Esophagus muscularis mucosa (tissue), 4 donors: ENCODE data around the gene TBC1D16. TPM values are rescaled to one million over a fixed set of nuclear protein-coding genes. Genes with fewer than 3 reads are reported as not detected.

ENCODE experiments used
- DNase-seq: peaks from one replicate; pipeline ENCODE4 v3.0.0-alpha.2; 2017; ENCODE audit errors: extremely low spot score
- H3K27ac ChIP-seq, 4 donors: fragments of 200-600 bp; sonication (generic); replicated peaks in 1 of 4; 1 replicate in 3 of 4; 2 replicates in 1 of 4; pipeline ENCODE4 v1.5.1; 2016 to 2019; ENCODE audit warnings: mild to moderate bottlenecking in 1 of 4
- H3K27me3 ChIP-seq, 4 donors: fragments of 200-600 bp; sonication (generic); one replicate each; pipeline versions ENCODE4 v1.5.1 to v1.6.0; 2016 to 2019
- H3K36me3 ChIP-seq, 4 donors: fragments of 200-600 bp; sonication (generic); one replicate each; pipeline ENCODE4 v1.5.1; 2016 to 2019
- H3K4me1 ChIP-seq, 4 donors: fragments of 200-600 bp; sonication (generic); one replicate each; pipeline ENCODE4 v1.5.1; 2016 to 2019
- H3K4me3 ChIP-seq, 4 donors: fragments of 200-600 bp; sonication (generic); 1 replicate in 2 of 4; 2 replicates in 2 of 4; pipeline ENCODE4 v1.5.1; 2016 to 2019; ENCODE audit warnings: mild to moderate bottlenecking in 4 of 4, moderate library complexity in 1 of 4
- H3K9me3 ChIP-seq, 4 donors: fragments of 200-600 bp; sonication (generic); 1 replicate in 3 of 4; 2 replicates in 1 of 4; pipeline ENCODE4 v1.5.1; 2016 to 2019
- EP300 ChIP-seq: sonication (generic); formaldehyde crosslinking; IDR thresholded peaks from one replicate; pipeline ENCODE4 v1.6.1; 2017; ENCODE audit warnings: antibody characterized with exemption
- POLR2A ChIP-seq: fragments of 450-650 bp; IDR thresholded peaks from one replicate; pipeline ENCODE4 v1.6.1; 2017; ENCODE audit warnings: antibody characterized with exemption, moderate library complexity, mild to moderate bottlenecking, low read depth
- POLR2AphosphoS5 ChIP-seq, 2 donors: sonication (generic); formaldehyde crosslinking; IDR thresholded peaks; one replicate each; pipeline ENCODE4 v1.6.1; 2017; ENCODE audit warnings: antibody characterized with exemption in 2 of 2
- WGBS: methylation state at CpG from one replicate; pipeline ENCODE4 v1.1.5; 2018; 5-methylcytosine and 5-hydroxymethylcytosine counted together
- intact Hi-C: fragments of 100-400 bp; cut with DNase I; formaldehyde crosslinking; loops from one replicate; pipeline ENCODE4 v1.15.1; 2023
- total RNA-seq, 4 donors: library from RNA; depleted of rRNA; stranded (reverse); fragments of >200 nt; gene quantifications; one replicate each; pipeline versions ENCODE4 v1.1.0 to v1.2.1, GENCODE V29; 2016
- TF ChIP-seq, protein P1 (sequence below), 3 experiments: fragments of 200-600 bp in 2 of 3; fragments of 450-650 bp in 1 of 3; sonication (generic) in 2 of 3; IDR thresholded peaks; one replicate each; pipeline ENCODE4 v1.5.1; 2017 to 2019; ENCODE audit warnings: antibody characterized with exemption in 3 of 3, mild to moderate bottlenecking in 2 of 3, moderate library complexity in 1 of 3

TBC1D16 gene
- total RNA-seq, 4 donors from 2014 or later, result 30.3 to 37.4 (median 33.2) TPM

DNA sequence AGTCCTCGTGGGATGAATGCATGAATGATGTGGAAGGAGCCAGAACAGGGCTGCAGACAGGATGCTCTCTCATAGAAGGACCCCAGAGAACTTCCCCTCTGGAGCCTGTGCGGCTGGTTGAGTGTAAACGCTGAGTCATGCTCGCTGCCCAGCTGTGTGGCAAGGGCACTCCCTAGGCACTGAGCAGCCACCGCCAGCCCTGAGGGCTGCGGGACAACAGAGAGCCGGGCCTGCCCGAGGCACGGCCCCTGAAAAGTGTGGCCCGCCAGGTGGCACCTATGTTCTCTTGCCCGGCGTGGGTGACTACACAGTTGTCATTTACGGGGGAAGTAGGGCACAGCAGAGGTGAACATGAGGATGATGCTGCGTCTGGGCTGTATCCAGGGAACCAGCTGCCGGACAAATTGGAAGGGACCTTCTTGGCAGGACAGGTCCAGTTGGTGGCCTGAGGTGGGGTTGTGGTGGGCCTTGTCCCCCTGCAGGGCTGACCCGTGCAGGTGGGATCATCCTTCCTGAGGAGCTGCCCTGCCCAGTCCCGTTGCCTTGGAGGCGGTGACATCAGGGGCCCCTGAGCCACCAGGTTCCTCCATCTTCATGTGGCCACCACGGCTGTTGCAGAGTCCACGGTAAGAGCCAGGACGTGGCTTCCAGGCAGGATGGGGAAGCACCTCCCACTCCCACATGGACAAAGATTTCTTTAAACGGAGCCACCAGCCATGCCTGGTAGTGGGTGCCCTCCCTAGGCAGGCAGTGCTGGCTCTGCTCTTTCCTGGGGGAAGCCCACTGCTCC lies 101.6 kb downstream of the TBC1D16 start:
- no peak overlapping the region for H3K27ac ChIP-seq

DNA sequence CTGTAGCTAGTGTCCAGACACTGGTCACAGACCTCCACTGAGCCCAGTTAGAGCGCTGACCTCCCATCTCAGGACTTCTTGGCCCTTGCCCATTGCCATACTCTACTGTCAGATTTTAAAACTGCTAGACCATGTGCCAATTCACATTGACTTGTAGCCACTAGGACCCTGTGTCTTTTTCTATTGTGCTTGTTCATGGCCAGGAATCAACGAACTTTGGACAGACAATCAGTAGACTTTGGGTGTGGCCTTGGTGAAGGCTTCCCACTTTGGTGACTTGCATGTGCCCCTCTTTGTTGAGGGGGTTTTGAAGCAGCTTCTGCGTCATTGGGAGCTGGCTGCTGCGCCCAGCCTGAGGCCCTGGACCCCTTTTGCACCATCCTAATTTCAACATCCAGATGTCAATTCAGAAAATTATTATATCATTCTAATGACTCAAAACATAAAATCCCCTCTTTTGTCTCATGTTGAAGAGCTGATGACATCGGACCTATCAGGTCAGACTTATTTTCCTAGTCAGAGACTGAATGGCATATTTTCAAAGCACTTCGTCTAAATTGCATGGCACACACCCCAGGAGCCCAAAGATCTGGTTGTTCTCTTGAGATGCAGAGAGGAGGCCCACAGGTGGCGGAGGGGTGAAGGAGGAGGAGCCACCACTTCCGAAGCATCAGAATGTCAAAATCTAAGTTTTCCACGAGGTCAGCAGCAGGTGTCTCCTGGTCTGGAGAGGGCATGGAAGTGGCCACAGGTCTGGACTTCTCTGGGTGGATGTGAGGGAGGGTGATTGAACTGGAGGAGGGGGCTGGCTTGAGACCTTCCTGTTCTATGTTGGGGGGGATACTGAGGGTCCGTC lies 103.0 kb downstream of the TBC1D16 start:
- 60% methylated on average over 10 of the region's 10 CpGs for WGBS
- Histone ChIP-seq H3K27ac (no peak overlapping the region), H3K27me3 (peaks cover 0 to 56% (median 30%) of the 10 kb centered on the region in 4 donors), H3K36me3 (no peaks in the 10 kb centered on the region), H3K9me3 (no peaks in the 10 kb centered on the region), H3K4me3 (no peak overlapping the region), H3K4me1 (peaks cover 5 to 41% (median 37%) of the 10 kb centered on the region in 4 donors)
- intact Hi-C loops, result no loop called here
- no peak for DNase-seq
- TF ChIP-seq EP300 (no peak), POLR2A (no peak), POLR2AphosphoS5 (IDR thresholded peaks at IDR 0.05) (no peak)
- TF ChIP-seq, protein P1, sequence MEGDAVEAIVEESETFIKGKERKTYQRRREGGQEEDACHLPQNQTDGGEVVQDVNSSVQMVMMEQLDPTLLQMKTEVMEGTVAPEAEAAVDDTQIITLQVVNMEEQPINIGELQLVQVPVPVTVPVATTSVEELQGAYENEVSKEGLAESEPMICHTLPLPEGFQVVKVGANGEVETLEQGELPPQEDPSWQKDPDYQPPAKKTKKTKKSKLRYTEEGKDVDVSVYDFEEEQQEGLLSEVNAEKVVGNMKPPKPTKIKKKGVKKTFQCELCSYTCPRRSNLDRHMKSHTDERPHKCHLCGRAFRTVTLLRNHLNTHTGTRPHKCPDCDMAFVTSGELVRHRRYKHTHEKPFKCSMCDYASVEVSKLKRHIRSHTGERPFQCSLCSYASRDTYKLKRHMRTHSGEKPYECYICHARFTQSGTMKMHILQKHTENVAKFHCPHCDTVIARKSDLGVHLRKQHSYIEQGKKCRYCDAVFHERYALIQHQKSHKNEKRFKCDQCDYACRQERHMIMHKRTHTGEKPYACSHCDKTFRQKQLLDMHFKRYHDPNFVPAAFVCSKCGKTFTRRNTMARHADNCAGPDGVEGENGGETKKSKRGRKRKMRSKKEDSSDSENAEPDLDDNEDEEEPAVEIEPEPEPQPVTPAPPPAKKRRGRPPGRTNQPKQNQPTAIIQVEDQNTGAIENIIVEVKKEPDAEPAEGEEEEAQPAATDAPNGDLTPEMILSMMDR (IDR thresholded peaks at IDR 0.05), result no peak

More for the DNA sequence above, 101.6 kb downstream of the TBC1D16 start:
- Histone ChIP-seq H3K4me1 (peaks cover 5 to 41% (median 37%) of the 10 kb centered on the region in 4 donors), H3K4me3 (no peak overlapping the region), H3K9me3 (no peaks in the 10 kb centered on the region), H3K36me3 (peaks cover 0 to 6% (median 4%) of the 10 kb centered on the region in 4 donors), H3K27me3 (peaks cover 0 to 43% (median 21%) of the 10 kb centered on the region in 4 donors)
- no peak for TF ChIP-seq POLR2A
- TF ChIP-seq, protein P1 (IDR thresholded peaks at IDR 0.05), result no peak
- TF ChIP-seq EP300, result no peak
- TF ChIP-seq POLR2AphosphoS5 (IDR thresholded peaks at IDR 0.05), result no peak
- whole genome bisulfite sequencing, result 74% methylated on average over 15 of the region's 22 CpGs
- DNase-seq, result no peak
- intact Hi-C loops, result no loop called here

DNA sequence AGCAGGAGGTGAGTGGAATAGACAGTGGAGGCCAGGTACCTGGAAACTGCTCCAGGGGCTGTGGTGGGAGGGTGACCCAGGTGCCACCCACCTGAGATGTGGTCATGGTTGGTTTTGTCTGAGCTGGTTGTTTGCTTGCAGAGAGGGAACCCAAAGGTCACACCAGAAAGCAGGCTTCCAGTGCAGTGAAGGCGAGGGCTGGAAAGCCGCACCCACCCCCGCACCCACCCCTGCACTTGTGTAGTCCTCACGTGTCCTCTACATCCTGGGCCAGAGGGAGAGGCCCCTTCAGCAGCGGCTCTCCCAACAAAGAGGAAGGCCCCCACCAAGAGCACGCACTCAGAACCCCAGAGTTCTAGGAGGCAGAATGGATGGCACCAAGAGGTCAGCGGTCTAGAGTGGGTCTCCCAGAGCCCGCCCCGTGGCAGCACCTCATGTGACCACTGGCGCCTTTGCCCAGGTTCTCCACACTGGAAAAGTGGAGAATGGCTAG lies 103.8 kb downstream of the TBC1D16 start:
- Histone ChIP-seq H3K27ac (no peak overlapping the region), H3K36me3 (no peaks in the 10 kb centered on the region), H3K4me3 (no peak overlapping the region), H3K9me3 (no peaks in the 10 kb centered on the region), H3K27me3 (peaks cover 0 to 64% (median 34%) of the 10 kb centered on the region in 4 donors), H3K4me1 (peaks cover 5 to 33% (median 30%) of the 10 kb centered on the region in 4 donors)
- 77% methylated on average over 6 of the region's 10 CpGs for WGBS
- intact Hi-C loops, result no loop called here
- DNase-seq, result no peak
- TF ChIP-seq, protein P1 (IDR thresholded peaks at IDR 0.05), result no peak
- TF ChIP-seq POLR2AphosphoS5 (IDR thresholded peaks at IDR 0.05) (no peak), POLR2A (no peak), EP300 (no peak)

DNA sequence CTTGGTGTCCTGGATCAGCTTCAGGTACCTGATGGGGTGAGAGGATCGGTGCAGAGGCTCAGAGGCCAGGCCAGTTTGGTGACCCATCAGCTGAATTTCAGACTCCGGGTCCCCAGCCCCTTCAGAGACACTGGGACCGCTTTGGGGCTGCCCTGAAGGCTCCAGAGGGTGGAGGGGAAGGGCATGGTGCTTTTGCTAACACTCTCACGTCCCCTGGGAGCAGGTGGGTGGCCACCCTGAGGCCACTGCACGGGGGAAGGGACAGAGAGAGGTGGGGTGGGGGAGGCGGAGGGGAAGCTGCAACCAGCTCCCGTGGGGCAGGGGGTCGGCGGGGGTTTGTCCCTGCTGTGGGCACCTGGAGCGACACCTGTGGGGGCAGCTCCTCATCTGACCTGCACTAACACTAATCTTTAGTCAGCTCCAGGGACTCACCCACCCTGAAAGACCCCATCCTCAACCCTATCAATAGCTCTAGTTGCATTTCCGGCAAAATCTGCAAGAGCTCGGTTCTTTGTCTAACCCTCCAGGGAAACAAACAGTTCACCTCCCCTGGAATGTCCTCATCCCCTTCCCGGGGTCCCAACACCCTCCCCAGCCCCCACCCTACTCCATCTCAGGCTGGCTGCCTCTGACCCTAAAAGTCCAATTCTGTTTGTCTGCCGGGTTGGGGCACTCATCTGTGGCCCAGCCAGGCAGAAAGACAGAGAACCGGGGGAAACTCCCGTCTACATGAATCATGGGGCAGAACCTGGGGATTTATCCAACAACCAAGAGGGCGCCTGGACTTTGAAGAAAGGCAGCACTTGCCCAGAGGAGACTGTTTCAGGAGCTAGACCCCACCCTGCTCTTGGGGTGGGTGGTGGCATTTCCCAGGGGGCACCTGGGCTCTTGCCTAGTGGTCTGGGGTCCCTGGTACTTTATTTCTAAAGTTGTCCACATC lies 104.5 kb downstream of the TBC1D16 start:
- peaks cover 0 to 72% (median 34%) of the 10 kb centered on the region in 4 donors for H3K27me3 ChIP-seq
- WGBS, result 21% methylated on average over 12 of the region's 17 CpGs

More for the DNA sequence above, 104.5 kb downstream of the TBC1D16 start:
- no peaks in the 10 kb centered on the region for H3K9me3 ChIP-seq
- H3K4me3 ChIP-seq, result no peak overlapping the region
- DNase-seq, result no peak
- intact Hi-C loops, result no loop called here
- no peak overlapping the region for H3K27ac ChIP-seq
- no peaks in the 10 kb centered on the region for H3K36me3 ChIP-seq
- TF ChIP-seq EP300 (no peak), POLR2A (no peak), POLR2AphosphoS5 (IDR thresholded peaks at IDR 0.05) (no peak)
- TF ChIP-seq, protein P1 (IDR thresholded peaks at IDR 0.05), result no peak
- H3K4me1 ChIP-seq, result peaks cover 5 to 30% (median 28%) of the 10 kb centered on the region in 4 donors
